ENCODE data around the gene RYR3.

Gene RYR3

DNA sequence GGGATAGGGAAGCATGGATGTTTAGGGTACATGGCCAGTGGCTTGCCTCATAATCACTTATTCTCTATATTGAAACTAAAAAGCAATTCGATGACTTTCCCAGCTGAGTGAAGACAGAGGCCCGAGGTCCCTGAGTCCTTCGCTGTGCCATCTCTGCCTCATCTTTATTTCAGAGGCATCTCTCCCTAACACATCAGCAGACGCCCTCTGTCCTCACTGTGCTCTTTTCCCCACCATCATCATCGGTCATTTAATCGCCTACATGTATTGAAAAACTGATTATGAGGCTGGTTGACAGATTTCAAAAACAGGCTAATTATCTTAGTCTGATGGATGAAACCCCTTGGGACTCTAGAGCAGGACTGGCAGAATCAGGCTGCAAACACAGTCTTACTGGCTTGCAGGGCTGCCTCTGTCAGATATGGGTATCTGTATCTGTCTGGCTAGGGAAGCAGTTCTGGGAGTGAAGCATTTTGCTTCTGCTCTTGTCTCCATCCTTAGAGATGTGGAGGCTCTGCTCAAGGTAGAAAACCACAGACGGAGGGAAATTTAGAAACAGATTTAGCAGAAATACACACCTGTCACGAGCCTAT lies 366.6 kb downstream of the RYR3 start:
- Histone ChIP-seq H3K4me2 (ENCODE audit: low read depth, low read length, poor library complexity, severe bottlenecking) (no peak overlapping the region), H3K9me2 (replicated peaks; ENCODE audit: low read depth, low read length) (no peaks in the 10 kb centered on the region), H3K4me1 (ENCODE audit: insufficient read depth, low read length, poor library complexity, severe bottlenecking) (no peaks in the 10 kb centered on the region), H3K27me3 (ENCODE audit: insufficient read depth, low read length, poor library complexity, severe bottlenecking) (no peaks in the 10 kb centered on the region), H3K36me3 (ENCODE audit: insufficient read depth, low read length) (no peaks in the 10 kb centered on the region), H2AFZ (ENCODE audit: low read length) (no peak overlapping the region), H3K9ac (ENCODE audit: low read depth, low read length, poor library complexity, severe bottlenecking) (no peak overlapping the region), H4K20me1 (ENCODE audit: insufficient read depth, low read length, poor library complexity, severe bottlenecking) (no peaks in the 10 kb centered on the region), H3K9me3 (ENCODE audit: insufficient read depth, low read depth, low read length) (no peaks in the 10 kb centered on the region), H3K4me3 (ENCODE audit: low read length, poor library complexity, severe bottlenecking) (no peak overlapping the region), H3F3A (ENCODE audit: low read depth) (no peaks in the 10 kb centered on the region), H3K79me2 (ENCODE audit: insufficient read depth, low read length) (no peaks in the 10 kb centered on the region)
- TF ChIP-seq, protein P1, sequence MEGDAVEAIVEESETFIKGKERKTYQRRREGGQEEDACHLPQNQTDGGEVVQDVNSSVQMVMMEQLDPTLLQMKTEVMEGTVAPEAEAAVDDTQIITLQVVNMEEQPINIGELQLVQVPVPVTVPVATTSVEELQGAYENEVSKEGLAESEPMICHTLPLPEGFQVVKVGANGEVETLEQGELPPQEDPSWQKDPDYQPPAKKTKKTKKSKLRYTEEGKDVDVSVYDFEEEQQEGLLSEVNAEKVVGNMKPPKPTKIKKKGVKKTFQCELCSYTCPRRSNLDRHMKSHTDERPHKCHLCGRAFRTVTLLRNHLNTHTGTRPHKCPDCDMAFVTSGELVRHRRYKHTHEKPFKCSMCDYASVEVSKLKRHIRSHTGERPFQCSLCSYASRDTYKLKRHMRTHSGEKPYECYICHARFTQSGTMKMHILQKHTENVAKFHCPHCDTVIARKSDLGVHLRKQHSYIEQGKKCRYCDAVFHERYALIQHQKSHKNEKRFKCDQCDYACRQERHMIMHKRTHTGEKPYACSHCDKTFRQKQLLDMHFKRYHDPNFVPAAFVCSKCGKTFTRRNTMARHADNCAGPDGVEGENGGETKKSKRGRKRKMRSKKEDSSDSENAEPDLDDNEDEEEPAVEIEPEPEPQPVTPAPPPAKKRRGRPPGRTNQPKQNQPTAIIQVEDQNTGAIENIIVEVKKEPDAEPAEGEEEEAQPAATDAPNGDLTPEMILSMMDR (conservative IDR thresholded peaks at IDR 0.05; ENCODE audit: low read length), result no peak
- no peak for TF ChIP-seq EZH2phosphoT487 (IDR thresholded peaks at IDR 0.05; ENCODE audit: borderline replicate concordance)

DNA sequence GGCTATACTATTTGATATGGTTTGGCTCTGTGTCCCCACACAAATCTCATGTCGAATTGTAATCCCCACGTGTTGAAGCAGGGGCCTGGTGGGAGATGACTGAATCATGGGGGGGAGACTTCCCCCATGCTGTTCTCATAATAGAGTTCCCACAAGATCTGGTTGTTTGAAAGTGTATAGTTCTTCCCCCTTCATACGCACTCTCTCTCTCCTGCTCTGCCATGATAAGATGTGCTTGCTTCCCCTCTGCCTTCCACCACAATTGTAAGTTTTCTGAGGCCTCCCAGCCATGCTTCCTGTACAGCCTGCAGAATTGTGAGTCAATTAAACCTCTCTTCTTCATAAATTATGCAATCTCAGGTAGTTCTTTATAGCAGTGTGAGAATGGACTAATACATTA lies 367.4 kb downstream of the RYR3 start:
- Histone ChIP-seq H2AFZ (ENCODE audit: low read length) (no peak overlapping the region), H3F3A (ENCODE audit: low read depth) (no peaks in the 10 kb centered on the region), H3K4me2 (ENCODE audit: low read depth, low read length, poor library complexity, severe bottlenecking) (no peak overlapping the region), H3K9ac (ENCODE audit: low read depth, low read length, poor library complexity, severe bottlenecking) (no peak overlapping the region), H4K20me1 (ENCODE audit: insufficient read depth, low read length, poor library complexity, severe bottlenecking) (no peaks in the 10 kb centered on the region), H3K9me3 (ENCODE audit: insufficient read depth, low read depth, low read length) (no peaks in the 10 kb centered on the region), H3K4me3 (ENCODE audit: low read length, poor library complexity, severe bottlenecking) (no peak overlapping the region), H3K4me1 (ENCODE audit: insufficient read depth, low read length, poor library complexity, severe bottlenecking) (no peaks in the 10 kb centered on the region), H3K9me2 (replicated peaks; ENCODE audit: low read depth, low read length) (no peaks in the 10 kb centered on the region), H3K36me3 (ENCODE audit: insufficient read depth, low read length) (no peaks in the 10 kb centered on the region), H3K27me3 (ENCODE audit: insufficient read depth, low read length, poor library complexity, severe bottlenecking) (no peaks in the 10 kb centered on the region), H3K79me2 (ENCODE audit: insufficient read depth, low read length) (no peaks in the 10 kb centered on the region)
- TF ChIP-seq, protein P1 (conservative IDR thresholded peaks at IDR 0.05; ENCODE audit: low read length), result no peak
- TF ChIP-seq EZH2phosphoT487 (IDR thresholded peaks at IDR 0.05; ENCODE audit: borderline replicate concordance), result no peak

DNA sequence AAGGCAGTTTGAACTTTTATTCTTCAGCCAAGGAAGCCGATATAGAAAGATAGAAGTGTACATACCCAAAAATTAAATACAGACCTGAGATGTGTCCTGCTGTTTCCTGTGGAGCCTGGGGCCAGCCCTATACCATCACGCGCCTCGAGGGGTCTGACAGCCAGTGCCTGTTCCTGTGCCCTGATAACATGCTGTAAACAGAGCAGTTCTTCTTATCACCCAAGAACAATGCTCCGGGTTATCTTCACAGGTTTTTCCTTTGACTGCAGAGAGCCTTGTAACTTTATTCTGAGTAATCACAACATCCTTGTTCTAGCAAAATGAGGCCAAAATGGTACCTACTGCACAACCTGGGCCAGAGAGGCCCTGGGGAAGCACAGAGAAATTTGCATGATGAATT lies 367.8 kb downstream of the RYR3 start:
- Histone ChIP-seq H3K36me3 (ENCODE audit: insufficient read depth, low read length) (no peaks in the 10 kb centered on the region), H3K9ac (ENCODE audit: low read depth, low read length, poor library complexity, severe bottlenecking) (no peak overlapping the region), H2AFZ (ENCODE audit: low read length) (no peak overlapping the region), H3K9me2 (replicated peaks; ENCODE audit: low read depth, low read length) (no peaks in the 10 kb centered on the region), H3K4me3 (ENCODE audit: low read length, poor library complexity, severe bottlenecking) (no peak overlapping the region), H3K4me2 (ENCODE audit: low read depth, low read length, poor library complexity, severe bottlenecking) (no peak overlapping the region), H3K4me1 (ENCODE audit: insufficient read depth, low read length, poor library complexity, severe bottlenecking) (no peaks in the 10 kb centered on the region), H3K27me3 (ENCODE audit: insufficient read depth, low read length, poor library complexity, severe bottlenecking) (no peaks in the 10 kb centered on the region), H4K20me1 (ENCODE audit: insufficient read depth, low read length, poor library complexity, severe bottlenecking) (no peaks in the 10 kb centered on the region), H3K9me3 (ENCODE audit: insufficient read depth, low read depth, low read length) (no peaks in the 10 kb centered on the region), H3F3A (ENCODE audit: low read depth) (no peaks in the 10 kb centered on the region), H3K79me2 (ENCODE audit: insufficient read depth, low read length) (no peaks in the 10 kb centered on the region)
- TF ChIP-seq EZH2phosphoT487 (IDR thresholded peaks at IDR 0.05; ENCODE audit: borderline replicate concordance), result no peak
- TF ChIP-seq, protein P1 (conservative IDR thresholded peaks at IDR 0.05; ENCODE audit: low read length), result no peak
